Central memory CD4-positive, alpha-beta T cell (primary cell): ENCODE measurements around the gene CASR.

Experiments used
- DNase-seq: peaks from one replicate; pipeline ENCODE4 v3.0.0; 2022

Gene CASR

GRCh38 chr3:122263058-122263457 lies 79.6 kb downstream of the CASR start:
- DNase-seq, result no peak

- DNase-seq, result no peak
Measured at GRCh38 chr3:122263974-122264588, 80.6 kb downstream of the CASR start.

GRCh38 chr3:122265957-122266356 lies 82.5 kb downstream of the CASR start:
- no peak for DNase-seq

GRCh38 chr3:122268257-122269024 lies 85.0 kb downstream of the CASR start:
- no peak for DNase-seq

GRCh38 chr3:122269045-122269444 lies 85.6 kb downstream of the CASR start:
- DNase-seq, result no peak

- peak; percentile 67 for DNase-seq
Measured at GRCh38 chr3:122271246-122271898, 87.9 kb downstream of the CASR start.

GRCh38 chr3:122272879-122273278 lies 89.4 kb downstream of the CASR start:
- no peak for DNase-seq

- DNase-seq, result no peak
Measured at GRCh38 chr3:122273498-122273897, 90.0 kb downstream of the CASR start.

- no peak for DNase-seq
Measured at GRCh38 chr3:122281891-122282290, 98.4 kb downstream of the CASR start.

- no peak for DNase-seq
Measured at GRCh38 chr3:122283796-122284445, 100.5 kb downstream of the CASR start.

GRCh38 chr3:122284486-122284885 lies 101.0 kb downstream of the CASR start:
- DNase-seq, result no peak

- DNase-seq, result no peak
Measured at GRCh38 chr3:122294359-122294758, 110.9 kb downstream of the CASR start.

- DNase-seq, result no peak
Measured at GRCh38 chr3:122295266-122296062, 112.0 kb downstream of the CASR start.

GRCh38 chr3:122298239-122298638 lies 114.8 kb downstream of the CASR start:
- no peak for DNase-seq

GRCh38 chr3:122299215-122299614 lies 115.7 kb downstream of the CASR start:
- DNase-seq, result no peak

GRCh38 chr3:122299872-122300460 lies 116.5 kb downstream of the CASR start:
- DNase-seq, result peak; percentile 31

- no peak for DNase-seq
Measured at GRCh38 chr3:122301063-122301462, 117.6 kb downstream of the CASR start.

GRCh38 chr3:122305818-122306621 lies 122.6 kb downstream of the CASR start:
- DNase-seq, result no peak

- no peak for DNase-seq
Measured at GRCh38 chr3:122306622-122306953, 123.1 kb downstream of the CASR start.

GRCh38 chr3:122307094-122307687 lies 123.7 kb downstream of the CASR start:
- DNase-seq, result no peak

GRCh38 chr3:122307976-122308375 lies 124.5 kb downstream of the CASR start:
- DNase-seq, result no peak
